Liver (tissue), 9 donors: ENCODE measurements around the gene PEX3. TPM values are rescaled to one million over a fixed set of nuclear protein-coding genes. Genes with fewer than 3 reads are reported as not detected.

ENCODE experiments used
- DNase-seq: peaks from one replicate; pipeline ENCODE4 v3.0.0-alpha.2; 2017; ENCODE audit warnings: low spot score
- H3K27ac ChIP-seq, 2 donors: one replicate each; pipeline ENCODE4 v1.7.0; 2013; ENCODE audit warnings: inconsistent platforms in 2 of 2, low read length in 2 of 2, control low read depth in 1 of 2, low read depth in 1 of 2, mild to moderate bottlenecking in 1 of 2
- H3K27me3 ChIP-seq, 4 donors: one replicate each; pipeline versions ENCODE4 v1.6.1 to v1.7.0; 2013; ENCODE audit warnings: low read length in 3 of 4, inconsistent platforms in 1 of 4, mild to moderate bottlenecking in 1 of 4, moderate library complexity in 1 of 4; ENCODE audit not compliant: control insufficient read depth in 4 of 4, insufficient read depth in 4 of 4
- H3K36me3 ChIP-seq, 4 donors: one replicate each; pipeline versions ENCODE4 v1.6.1 to v1.7.0; 2013; ENCODE audit warnings: low read length in 3 of 4, mild to moderate bottlenecking in 3 of 4, low read depth in 1 of 4, moderate library complexity in 1 of 4; ENCODE audit not compliant: control insufficient read depth in 4 of 4, insufficient read depth in 3 of 4
- H3K4me1 ChIP-seq, 4 donors: one replicate each; pipeline versions ENCODE4 v1.6.1 to v1.7.0; 2013; ENCODE audit warnings: low read length in 3 of 4, mild to moderate bottlenecking in 3 of 4, moderate library complexity in 1 of 4; ENCODE audit not compliant: control insufficient read depth in 4 of 4, insufficient read depth in 4 of 4
- H3K4me3 ChIP-seq, 3 donors: one replicate each; pipeline versions ENCODE4 v1.6.1 to v1.7.0; 2013; ENCODE audit warnings: low read length in 3 of 3, control low read depth in 1 of 3, low read depth in 1 of 3, mild to moderate bottlenecking in 1 of 3
- H3K9ac ChIP-seq, 2 donors: one replicate each; pipeline ENCODE4 v1.7.0; 2013; ENCODE audit warnings: low read length in 2 of 2, mild to moderate bottlenecking in 2 of 2, moderate library complexity in 2 of 2, control low read depth in 1 of 2, low read depth in 1 of 2
- H3K9me3 ChIP-seq, 4 donors: one replicate each; pipeline versions ENCODE4 v1.6.1 to v1.7.0; 2013; ENCODE audit warnings: low read length in 3 of 4; ENCODE audit not compliant: control insufficient read depth in 4 of 4
- ATF3 ChIP-seq: IDR thresholded peaks from 2 replicates; pipeline ENCODE4 v1.6.1; 2016; ENCODE audit warnings: antibody characterized with exemption
- EGR1 ChIP-seq, 2 donors: IDR thresholded peaks; 2 replicates each; pipeline ENCODE4 v1.6.1; 2016 to 2018; ENCODE audit warnings: antibody characterized with exemption in 2 of 2, low read depth in 2 of 2
- FOXA1 ChIP-seq: IDR thresholded peaks from 2 replicates; pipeline ENCODE4 v1.6.1; 2016; ENCODE audit warnings: antibody characterized with exemption
- FOXA2 ChIP-seq: IDR thresholded peaks from 2 replicates; pipeline ENCODE4 v1.6.1; 2016; ENCODE audit warnings: antibody characterized with exemption
- GABPA ChIP-seq, 2 donors: IDR thresholded peaks in 1 of 2; conservative IDR thresholded peaks in 1 of 2; 2 replicates each; pipeline ENCODE4 v1.6.1; 2016; ENCODE audit warnings: antibody characterized with exemption in 2 of 2, mild to moderate bottlenecking in 1 of 2, moderate library complexity in 1 of 2
- HNF4A ChIP-seq, 2 donors: conservative IDR thresholded peaks; 2 replicates each; pipeline ENCODE4 v1.6.1; 2016; ENCODE audit warnings: antibody characterized with exemption in 2 of 2, mild to moderate bottlenecking in 2 of 2
- HNF4G ChIP-seq: IDR thresholded peaks from 2 replicates; pipeline ENCODE4 v1.6.1; 2016; ENCODE audit warnings: antibody characterized with exemption
- NR2F2 ChIP-seq: IDR thresholded peaks from 2 replicates; pipeline ENCODE4 v1.6.1; 2016; ENCODE audit warnings: antibody characterized with exemption
- RAD21 ChIP-seq, 2 donors: IDR thresholded peaks; 2 replicates each; pipeline ENCODE4 v1.6.1; 2016; ENCODE audit warnings: antibody characterized with exemption in 2 of 2, mild to moderate bottlenecking in 2 of 2
- RXRA ChIP-seq, 2 donors: IDR thresholded peaks; 2 replicates each; pipeline ENCODE4 v1.6.1; 2017 to 2018; ENCODE audit warnings: antibody characterized with exemption in 2 of 2, mild to moderate bottlenecking in 1 of 2
- SP1 ChIP-seq: IDR thresholded peaks from 2 replicates; pipeline ENCODE4 v1.6.1; 2018; ENCODE audit warnings: antibody characterized with exemption, mild to moderate bottlenecking
- TAF1 ChIP-seq: conservative IDR thresholded peaks from 2 replicates; pipeline ENCODE4 v1.6.1; 2016; ENCODE audit warnings: antibody characterized with exemption, mild to moderate bottlenecking
- WGBS: extraction: QIAGEN DNeasy Blood & Tissue Kit; methylation state at CpG from one replicate; pipeline ENCODE4 v1.1.7; 2013; 5-methylcytosine and 5-hydroxymethylcytosine counted together
- polyA plus RNA-seq, 2 donors: library from polyadenylated mRNA; stranded (reverse) in 1 of 2; unstranded in 1 of 2; fragments of 200-250 nt in 1 of 2; fragments of >200 nt in 1 of 2; fragmentation: Nextera tagmentation in 1 of 2; extraction: Ambion mirVana in 1 of 2; gene quantifications; one replicate each; pipeline versions ENCODE4 v1.2.1 to v1.2.3, GENCODE V29; 2013 to 2015
- total RNA-seq, 2 donors: library from RNA; depleted of rRNA; stranded (reverse); fragments of >200 nt; gene quantifications; one replicate each; pipeline ENCODE4 v1.2.3, GENCODE V29; 2014
- TF ChIP-seq, protein P1 (sequence below): fragments of 150-350 bp; IDR thresholded peaks from 2 replicates; pipeline ENCODE4 v1.5.1; 2017; ENCODE audit warnings: improper control_type of control experiment, low read depth, low read length; ENCODE audit not compliant: missing input control
- TF ChIP-seq, protein P2 (sequence below): IDR thresholded peaks from 2 replicates; pipeline ENCODE4 v1.6.1; 2016; ENCODE audit warnings: antibody characterized with exemption
- TF ChIP-seq, protein P3 (sequence below): IDR thresholded peaks from 2 replicates; pipeline ENCODE4 v1.6.1; 2016; ENCODE audit warnings: antibody characterized with exemption, mild to moderate bottlenecking
- donor health status: healthy.
- donor health status: healthy.
- donor health status: healthy.
- donor health status: healthy.
- donor health status: healthy.

Gene PEX3
- total and polyA plus RNA-seq, 4 donors: 12.7 to 27.2 (median 15.2) TPM

DNA sequence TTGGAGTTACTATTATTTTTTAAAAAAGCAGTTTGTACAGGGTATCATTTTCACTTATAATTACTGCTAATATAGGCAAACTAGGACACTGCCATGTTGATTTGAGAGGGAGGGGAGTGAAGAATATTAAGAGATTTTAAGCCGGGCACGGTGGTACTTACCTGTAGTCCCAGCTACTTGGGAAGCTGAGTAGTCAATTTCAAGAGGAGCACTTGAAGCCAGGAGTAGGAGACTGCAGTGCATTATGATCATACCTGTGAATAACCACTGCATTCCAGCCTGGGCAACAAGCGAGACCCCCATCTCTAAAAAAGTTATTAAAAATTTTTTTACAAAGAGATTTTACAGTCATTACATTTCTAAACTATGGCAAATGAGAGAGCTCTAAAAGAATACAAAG is 35.8 kb upstream of the PEX3 start:
- no peak overlapping the region for H3K4me3 ChIP-seq
- TF ChIP-seq RXRA (IDR thresholded peaks at IDR 0.05): no peak
- no peak for TF ChIP-seq FOXA1
- TF ChIP-seq TAF1: no peak
- no peak for TF ChIP-seq NR2F2
- no peak for TF ChIP-seq HNF4A (conservative IDR thresholded peaks at IDR 0.05)
- TF ChIP-seq HNF4G: no peak
- no peak for TF ChIP-seq FOXA2
- TF ChIP-seq EGR1 (IDR thresholded peaks at IDR 0.05; ENCODE audit: low read depth in 2 of 2): no peak
- TF ChIP-seq, protein P1, sequence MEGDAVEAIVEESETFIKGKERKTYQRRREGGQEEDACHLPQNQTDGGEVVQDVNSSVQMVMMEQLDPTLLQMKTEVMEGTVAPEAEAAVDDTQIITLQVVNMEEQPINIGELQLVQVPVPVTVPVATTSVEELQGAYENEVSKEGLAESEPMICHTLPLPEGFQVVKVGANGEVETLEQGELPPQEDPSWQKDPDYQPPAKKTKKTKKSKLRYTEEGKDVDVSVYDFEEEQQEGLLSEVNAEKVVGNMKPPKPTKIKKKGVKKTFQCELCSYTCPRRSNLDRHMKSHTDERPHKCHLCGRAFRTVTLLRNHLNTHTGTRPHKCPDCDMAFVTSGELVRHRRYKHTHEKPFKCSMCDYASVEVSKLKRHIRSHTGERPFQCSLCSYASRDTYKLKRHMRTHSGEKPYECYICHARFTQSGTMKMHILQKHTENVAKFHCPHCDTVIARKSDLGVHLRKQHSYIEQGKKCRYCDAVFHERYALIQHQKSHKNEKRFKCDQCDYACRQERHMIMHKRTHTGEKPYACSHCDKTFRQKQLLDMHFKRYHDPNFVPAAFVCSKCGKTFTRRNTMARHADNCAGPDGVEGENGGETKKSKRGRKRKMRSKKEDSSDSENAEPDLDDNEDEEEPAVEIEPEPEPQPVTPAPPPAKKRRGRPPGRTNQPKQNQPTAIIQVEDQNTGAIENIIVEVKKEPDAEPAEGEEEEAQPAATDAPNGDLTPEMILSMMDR: no peak
- TF ChIP-seq, protein P2, sequence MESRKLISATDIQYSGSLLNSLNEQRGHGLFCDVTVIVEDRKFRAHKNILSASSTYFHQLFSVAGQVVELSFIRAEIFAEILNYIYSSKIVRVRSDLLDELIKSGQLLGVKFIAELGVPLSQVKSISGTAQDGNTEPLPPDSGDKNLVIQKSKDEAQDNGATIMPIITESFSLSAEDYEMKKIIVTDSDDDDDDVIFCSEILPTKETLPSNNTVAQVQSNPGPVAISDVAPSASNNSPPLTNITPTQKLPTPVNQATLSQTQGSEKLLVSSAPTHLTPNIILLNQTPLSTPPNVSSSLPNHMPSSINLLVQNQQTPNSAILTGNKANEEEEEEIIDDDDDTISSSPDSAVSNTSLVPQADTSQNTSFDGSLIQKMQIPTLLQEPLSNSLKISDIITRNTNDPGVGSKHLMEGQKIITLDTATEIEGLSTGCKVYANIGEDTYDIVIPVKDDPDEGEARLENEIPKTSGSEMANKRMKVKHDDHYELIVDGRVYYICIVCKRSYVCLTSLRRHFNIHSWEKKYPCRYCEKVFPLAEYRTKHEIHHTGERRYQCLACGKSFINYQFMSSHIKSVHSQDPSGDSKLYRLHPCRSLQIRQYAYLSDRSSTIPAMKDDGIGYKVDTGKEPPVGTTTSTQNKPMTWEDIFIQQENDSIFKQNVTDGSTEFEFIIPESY: no peak
- no peak for TF ChIP-seq SP1
- no peak for TF ChIP-seq RAD21 (IDR thresholded peaks at IDR 0.05)

GRCh38 chr6:143419526-143419925 is 31.1 kb upstream of the PEX3 start:
- TF ChIP-seq NR2F2 (no peak), GABPA (IDR thresholded peaks at IDR 0.05 in 1 of 2, conservative IDR thresholded peaks at IDR 0.05 in 1 of 2) (no peak), SP1 (no peak), TAF1 (no peak), FOXA1 (no peak), FOXA2 (no peak), ATF3 (no peak)
- TF ChIP-seq, protein P3, sequence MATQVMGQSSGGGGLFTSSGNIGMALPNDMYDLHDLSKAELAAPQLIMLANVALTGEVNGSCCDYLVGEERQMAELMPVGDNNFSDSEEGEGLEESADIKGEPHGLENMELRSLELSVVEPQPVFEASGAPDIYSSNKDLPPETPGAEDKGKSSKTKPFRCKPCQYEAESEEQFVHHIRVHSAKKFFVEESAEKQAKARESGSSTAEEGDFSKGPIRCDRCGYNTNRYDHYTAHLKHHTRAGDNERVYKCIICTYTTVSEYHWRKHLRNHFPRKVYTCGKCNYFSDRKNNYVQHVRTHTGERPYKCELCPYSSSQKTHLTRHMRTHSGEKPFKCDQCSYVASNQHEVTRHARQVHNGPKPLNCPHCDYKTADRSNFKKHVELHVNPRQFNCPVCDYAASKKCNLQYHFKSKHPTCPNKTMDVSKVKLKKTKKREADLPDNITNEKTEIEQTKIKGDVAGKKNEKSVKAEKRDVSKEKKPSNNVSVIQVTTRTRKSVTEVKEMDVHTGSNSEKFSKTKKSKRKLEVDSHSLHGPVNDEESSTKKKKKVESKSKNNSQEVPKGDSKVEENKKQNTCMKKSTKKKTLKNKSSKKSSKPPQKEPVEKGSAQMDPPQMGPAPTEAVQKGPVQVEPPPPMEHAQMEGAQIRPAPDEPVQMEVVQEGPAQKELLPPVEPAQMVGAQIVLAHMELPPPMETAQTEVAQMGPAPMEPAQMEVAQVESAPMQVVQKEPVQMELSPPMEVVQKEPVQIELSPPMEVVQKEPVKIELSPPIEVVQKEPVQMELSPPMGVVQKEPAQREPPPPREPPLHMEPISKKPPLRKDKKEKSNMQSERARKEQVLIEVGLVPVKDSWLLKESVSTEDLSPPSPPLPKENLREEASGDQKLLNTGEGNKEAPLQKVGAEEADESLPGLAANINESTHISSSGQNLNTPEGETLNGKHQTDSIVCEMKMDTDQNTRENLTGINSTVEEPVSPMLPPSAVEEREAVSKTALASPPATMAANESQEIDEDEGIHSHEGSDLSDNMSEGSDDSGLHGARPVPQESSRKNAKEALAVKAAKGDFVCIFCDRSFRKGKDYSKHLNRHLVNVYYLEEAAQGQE: no peak
- Histone ChIP-seq H3K9me3 (no peaks in the 10 kb centered on the region), H3K36me3 (no peaks in the 10 kb centered on the region), H3K9ac (no peak overlapping the region), H3K4me3 (no peak overlapping the region), H3K4me1 (no peaks in the 10 kb centered on the region), H3K27me3 (no peaks in the 10 kb centered on the region), H3K27ac (no peak overlapping the region)
- WGBS: 90% methylated on average over 6 of the region's 6 CpGs
- DNase-seq: no peak

More for the DNA sequence above, 35.8 kb upstream of the PEX3 start:
- Histone ChIP-seq H3K4me1 (peaks cover 0 to 7% (median 1%) of the 10 kb centered on the region in 4 donors), H3K9ac (no peak overlapping the region), H3K27me3 (no peaks in the 10 kb centered on the region), H3K27ac (no peak overlapping the region), H3K36me3 (no peaks in the 10 kb centered on the region), H3K9me3 (no peaks in the 10 kb centered on the region)
- 95% methylated on average over 3 of the region's 3 CpGs for WGBS
- DNase-seq: no peak
